Hematopoietic multipotent progenitor cell treated with erythropoietin and hydrocortisone succinate and interleukin-3 and kit ligand, for 4 days (in vitro differentiated cells): ENCODE results near the gene ARID1B.
"Not testable (repeated sequence)": the region's sequence is repeated elsewhere in the genome, so short reads cannot be mapped to it uniquely, and the experiment has no call there.

Experiments used
- DNase-seq: peaks from one replicate; pipeline ENCODE4 v3.0.0-alpha.2; 2015

Gene ARID1B

DNA sequence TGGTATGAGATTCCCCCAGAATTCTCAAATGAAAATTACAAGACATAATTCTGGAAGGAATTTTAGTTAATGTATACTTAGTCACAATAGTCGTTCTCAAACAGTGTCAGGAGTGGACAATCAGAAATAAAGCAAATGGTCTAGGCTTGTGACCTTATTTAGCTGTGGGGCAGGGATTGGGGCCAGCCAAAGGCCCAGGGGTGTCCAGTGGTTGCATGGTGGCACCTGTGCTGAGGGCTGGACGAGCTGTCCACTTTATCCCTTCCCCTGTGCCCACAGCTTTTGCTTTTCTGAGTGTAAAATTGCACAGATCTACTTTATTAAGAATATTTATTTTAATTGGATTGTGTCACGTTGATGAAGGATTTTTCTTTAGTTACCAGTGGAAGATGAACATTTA, 195.0 kb downstream of the ARID1B start:
- DNase-seq: no peak

DNA sequence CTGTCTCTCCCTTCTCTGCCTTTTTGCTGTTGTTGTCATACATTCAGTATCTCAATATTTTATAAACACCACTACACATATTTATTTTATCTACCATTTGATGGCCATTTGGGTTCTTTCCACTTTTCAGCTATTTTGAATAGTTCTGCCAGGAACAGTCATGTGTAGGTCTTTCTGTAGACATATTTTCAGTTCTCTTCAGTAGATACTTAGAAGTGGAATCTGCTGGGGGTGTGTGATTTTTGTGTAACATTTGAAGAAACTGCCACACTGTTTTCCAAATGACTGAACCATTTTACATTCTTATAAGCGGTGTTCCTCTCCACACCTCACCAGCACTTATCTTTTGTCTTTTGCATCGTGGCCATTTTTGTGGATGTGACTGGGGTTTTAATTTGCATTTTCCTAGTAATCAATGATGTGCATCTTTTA, 197.7 kb downstream of the ARID1B start:
- no peak for DNase-seq

DNA sequence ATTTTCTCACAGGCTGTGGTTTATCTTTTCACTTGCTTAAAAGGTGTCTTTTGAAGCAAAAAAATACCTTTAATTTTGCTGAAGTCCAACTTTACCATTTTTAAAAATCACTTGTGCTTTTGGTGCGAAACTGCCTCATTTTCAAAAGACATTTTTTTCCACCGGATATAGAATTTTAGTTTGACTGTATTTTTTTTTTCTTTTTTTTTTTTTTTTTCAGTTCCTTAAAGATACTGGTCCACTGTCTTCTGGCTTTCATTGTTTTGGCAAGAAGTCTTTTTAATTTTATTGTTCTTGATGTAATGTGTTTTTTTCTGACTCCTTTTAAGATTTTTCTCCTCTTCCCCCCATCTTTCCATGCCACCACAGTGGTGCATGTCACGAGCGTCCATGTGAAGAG, 198.2 kb downstream of the ARID1B start:
- DNase-seq: no peak

DNA sequence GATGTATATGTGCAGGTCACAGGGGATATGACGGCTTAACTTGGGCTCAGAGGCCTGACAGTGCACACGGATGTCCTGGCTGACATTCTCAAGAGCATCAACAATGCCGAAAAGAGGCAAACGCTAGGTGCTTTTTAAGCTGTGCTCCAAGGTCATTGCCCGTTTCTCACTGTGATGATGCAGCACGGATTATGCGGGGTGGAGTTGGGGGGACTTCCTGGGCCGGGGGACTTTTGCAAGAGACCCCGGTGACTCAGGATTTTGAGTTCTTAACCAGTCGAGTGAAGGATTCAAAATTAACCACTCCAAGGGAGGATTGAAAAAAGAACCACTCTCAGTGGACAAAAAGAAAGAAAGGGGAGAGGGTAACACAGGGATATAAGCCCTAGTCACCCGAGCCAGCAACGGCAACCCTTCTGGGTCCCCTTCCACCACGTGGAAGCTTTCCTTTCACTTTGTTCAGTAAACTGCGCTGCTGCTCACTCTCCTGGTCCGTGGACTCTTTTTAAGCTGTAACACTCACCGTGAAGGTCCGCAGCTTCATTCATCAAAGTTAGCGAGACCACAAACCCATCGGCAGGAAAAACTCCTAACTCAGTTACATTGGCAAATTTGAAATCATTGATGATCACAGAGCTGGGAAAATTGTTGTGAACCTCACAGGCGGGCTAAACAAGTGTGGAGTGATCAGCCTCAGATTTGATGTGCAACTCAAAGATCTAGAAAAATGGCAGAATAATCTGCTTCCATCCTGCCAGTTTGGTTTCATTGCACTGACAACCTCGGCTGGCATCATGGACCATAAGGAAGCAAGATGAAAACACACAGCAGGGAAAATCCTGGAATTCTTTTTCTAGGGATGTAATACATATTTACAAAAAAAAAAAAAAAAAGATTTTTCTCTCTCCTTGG, 199.3 kb downstream of the ARID1B start:
- DNase-seq: no peak

DNA sequence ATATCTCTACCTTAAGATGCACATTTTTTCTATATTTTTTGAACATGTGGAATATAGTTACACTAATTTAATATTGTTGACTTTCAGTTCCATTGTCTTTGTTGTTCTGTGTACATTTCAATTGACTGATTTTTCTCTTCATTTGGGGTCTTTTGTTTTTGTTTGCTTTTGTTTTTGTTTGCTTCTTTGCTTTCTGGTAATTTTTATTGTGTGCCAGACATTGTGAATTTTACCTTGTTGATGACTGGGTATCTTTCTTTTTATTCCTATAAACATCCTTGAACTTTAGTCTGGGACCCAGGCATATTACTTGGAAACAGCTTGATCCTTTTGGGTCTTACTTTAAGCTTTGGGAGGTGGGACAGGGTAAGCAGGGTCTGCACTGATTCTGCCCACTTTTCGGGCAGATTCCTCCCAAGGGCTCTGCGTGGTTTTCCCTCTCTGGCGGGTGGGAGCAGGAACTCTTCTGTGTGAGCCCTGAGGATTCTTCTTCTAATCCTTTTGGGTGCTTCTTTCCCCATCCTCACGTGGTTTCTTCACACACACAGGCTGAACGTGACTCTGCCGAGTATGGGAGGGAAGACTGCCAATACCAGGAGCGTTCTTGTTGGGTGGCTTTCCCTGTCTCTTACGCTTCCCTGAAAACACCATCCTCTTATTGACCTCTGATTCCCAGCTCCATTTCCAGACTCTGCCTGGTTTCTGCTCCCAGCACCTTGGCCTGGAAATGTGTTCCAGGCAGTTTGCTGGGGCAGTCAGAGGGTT, 200.5 kb downstream of the ARID1B start:
- DNase-seq: no peak

DNA sequence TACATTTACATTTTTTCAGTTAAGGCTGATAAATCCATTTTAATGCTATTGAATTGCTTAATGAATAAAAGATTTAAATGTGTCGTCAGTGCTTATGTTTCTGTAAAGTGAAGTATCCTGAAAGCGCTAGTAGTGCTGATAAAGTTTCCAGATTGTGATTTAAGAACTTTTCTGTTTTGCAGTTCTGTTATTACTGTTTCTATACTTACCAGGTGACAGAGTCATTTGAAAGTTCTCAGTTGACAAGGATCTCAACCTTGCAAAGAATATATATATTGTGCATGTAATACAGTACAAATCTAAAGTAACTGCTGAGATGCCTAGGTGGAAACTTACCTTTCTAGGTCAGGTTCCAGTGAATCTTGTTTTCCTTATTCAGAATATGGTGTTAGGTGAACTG, 201.8 kb downstream of the ARID1B start:
- no peak for DNase-seq

DNA sequence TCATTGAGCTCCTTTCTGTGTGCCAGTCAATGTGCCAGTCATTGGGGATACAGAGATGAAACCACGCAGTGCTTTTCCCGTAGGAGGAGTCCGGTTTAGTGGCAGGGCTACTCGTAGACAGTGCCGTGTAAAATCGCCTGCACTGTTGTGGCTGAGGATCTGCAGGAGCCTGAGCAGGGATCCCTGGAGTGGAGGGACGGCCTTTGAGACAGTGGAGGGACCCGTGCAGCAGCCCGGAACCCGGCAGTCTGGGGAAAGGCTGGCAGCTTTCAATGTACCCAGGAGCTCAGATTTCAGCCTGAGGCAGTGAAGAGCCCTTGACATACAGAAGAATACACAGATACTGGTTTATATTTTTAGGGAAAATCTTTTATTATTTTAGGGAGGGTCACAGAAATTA, 203.3 kb downstream of the ARID1B start:
- no peak for DNase-seq

DNA sequence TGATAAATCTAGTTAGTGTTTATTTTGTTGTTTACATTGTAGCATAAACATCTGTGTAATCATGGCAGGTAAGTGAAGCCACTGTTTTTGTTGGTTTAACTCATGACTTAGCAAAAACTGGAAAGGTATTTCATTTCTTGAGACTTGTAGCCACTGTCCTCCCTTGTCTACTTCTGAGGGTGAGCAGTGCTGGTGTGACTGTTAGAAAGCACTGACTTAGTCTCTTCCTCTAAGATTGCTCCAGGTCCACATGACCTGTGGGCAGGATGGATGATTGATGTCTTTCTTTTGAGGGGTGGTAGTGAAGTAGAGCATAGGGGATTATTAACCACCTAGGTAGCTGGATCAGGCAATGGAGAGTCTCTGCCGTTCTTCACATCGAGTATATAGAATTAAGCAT, 203.8 kb downstream of the ARID1B start:
- DNase-seq: no peak

DNA sequence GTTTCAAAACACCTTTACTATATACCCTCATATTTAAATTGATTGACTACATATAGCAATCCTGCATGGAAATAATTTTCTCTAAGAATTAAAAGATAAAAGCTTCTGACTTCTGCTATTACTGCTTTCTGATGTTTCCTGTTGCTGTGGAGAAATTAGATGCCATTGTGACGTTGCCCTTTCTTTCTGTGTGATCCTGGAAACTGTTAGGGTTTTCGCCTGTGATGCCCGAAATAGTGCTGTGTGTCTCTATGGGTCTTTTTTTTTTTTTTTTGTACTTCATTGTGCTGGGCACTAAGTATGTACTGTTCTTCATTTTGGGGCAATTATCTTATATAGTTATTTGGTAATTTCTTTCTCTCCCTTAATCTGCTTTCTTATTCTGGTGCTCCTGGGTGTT, 205.0 kb downstream of the ARID1B start:
- peak; percentile 43 for DNase-seq

DNA sequence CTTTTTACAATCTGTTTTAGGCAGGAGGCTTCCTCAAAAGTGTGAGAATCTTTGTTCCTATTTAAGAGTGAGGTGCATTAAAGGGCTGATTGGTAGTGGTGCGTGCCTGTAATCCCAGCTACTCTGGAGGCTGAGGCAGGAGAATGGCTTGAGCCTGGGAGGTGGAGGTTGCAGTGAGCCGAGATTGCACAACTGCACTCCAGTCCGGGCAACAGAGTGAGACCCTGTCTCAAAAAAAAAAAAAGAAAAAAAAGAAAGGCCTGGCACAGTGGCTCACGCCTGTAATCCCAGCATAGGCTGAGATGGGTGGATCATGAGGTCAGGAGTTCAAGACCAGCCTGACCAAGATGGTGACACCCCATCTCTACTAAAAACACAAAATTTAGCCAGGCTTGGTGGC, 205.7 kb downstream of the ARID1B start:
- not testable (repeated sequence) for DNase-seq

DNA sequence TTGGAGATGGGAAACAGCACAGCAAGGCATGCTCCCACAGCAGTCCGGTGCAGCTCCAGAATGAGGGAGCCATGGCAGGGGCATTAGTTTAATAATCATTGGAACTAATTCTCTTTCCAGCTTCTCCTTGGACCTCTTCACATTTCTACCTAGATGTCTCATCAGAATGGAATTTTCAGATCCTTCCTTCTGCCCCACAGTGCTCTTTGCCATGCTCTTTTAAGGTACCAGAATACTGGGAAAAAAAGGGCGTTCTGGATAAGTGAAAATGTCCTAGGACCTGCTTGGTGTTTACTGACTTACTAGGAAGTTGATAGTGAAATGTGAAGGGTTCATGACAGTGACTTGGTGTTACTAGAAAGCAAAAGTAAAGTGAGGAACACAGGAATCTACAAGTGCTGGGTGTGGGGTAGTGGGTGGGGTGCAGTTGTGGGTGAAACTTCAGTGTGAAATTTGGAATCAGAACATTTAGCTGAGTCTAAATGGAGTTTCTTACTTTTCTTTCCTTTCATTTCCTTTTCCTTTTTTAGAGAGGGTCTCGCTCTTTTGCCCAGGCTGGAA, 207.1 kb downstream of the ARID1B start:
- DNase-seq: no peak

DNA sequence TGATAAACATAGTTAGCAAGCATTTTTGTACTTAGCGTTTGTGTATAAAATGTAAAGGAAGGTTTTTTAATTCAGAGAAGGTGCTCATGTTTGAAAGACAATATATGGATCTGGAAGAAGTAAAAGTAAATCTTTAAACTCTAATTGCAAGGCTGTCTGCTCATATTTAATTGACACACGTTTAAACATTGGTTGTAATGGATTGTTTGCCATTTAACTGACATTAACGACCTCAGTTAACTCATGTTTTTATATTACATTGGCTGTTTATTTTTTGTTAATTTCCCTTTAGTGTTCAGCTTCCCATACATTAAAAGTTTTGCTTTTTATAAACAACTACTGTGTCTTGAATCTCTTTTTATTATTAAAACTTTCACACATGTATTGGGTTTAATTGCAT, 208.1 kb downstream of the ARID1B start:
- no peak for DNase-seq

DNA sequence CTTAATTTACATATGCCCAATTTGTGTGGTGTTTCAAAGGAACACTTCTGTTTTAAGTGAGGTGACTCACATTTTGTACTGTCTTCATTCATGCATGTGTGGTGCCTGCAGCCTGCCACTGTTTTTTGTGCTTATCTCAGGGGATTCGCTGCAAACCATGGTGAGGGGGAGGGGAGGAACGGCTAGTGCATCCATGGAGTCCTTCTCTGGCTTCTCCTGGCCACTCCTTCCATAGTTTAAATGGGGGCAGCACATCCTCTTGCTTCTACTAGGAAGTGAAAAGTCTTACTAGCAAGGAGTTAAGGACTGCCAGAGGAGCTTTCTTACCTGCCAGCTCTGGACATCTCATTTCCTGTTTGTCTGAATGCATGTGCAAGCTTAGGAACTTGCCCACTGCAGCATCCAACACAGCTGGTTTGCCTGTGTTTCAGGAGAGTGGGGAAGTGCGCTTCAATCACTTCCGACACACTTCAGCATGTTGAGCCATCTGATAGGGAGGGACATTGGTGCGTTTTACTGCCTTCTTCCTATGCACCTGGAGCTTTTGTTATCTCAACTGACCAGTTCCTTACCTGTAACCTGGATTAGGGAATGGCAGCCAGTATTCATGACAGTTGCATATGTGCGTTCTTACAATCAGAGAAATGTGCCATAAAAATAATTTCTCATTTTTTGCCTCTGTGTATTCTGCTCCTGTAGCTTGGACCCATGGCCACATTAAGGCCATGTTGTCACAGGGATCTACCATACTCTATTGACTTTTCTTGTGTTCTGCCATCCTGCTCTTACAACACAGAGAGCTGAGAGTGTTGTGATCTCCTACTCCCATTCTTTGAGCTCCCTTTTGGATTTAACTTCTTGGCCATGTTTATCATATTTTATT, 211.3 kb downstream of the ARID1B start:
- peak; percentile 69 for DNase-seq

DNA sequence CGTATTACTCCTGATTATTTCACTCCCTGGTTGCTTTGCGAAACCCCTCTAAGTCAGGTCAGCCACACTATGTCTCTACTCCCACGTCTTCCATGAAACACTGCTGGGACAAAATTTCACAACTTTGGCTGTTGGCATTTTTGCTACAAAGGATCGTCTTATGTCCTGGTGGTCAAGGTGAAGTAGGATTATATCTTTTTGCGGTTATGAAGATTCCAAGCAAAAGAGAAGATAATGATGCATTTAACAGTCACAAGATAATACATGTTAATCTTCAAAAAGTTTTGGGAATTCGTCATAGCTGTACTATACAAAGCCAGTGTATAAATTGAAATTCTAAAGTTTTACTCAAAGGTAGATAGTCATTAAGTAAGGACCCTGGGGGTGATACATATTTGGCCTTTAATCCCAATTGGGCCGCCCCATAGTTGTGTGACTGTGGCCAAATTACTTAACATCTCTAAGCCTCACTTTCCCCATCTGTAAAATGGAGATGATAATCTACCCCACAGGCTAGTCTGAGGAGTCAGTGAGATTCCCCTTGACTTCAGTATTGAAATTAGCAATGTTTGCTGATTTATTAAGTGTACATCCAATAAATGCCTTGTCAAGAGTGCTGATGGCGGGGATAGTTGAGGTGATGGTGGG, 212.1 kb downstream of the ARID1B start:
- DNase-seq: no peak

DNA sequence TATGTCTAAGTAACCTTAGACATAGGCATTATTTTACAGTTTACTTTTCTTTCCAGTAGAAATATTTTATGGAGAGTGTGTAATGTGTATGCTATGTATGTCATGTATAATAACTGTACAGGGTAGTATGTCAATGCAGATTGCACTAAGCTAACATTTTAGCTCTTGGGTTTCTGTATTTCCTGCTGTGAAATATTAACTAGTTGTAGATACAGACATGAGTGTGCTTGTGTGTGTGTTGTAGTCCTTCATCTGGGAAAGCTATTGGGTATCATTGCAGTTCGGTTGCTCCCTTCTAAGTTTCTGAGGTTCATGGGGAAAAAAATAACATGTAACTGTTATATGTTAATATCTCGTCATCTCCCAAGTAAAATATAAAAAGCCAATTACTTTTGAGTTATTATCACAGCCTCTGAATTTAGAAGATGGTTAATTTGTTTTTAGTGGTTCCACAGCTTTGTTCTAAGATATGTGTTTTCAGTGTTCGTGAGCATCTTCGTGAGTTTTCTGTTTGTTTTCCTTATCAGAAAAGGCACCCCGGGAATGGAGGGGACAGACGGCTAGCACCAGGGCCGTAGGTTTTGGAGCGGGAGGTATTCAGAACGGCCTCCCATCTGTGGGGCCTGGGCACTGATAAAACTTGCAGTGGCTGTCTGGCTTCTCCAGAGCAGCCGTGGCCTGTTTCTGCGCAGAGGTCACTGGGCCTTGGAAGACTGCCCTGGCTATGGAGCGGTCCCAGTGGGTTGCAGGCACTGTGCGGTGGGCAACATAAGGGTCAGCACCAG, 215.0 kb downstream of the ARID1B start:
- peak; percentile 55 for DNase-seq

DNA sequence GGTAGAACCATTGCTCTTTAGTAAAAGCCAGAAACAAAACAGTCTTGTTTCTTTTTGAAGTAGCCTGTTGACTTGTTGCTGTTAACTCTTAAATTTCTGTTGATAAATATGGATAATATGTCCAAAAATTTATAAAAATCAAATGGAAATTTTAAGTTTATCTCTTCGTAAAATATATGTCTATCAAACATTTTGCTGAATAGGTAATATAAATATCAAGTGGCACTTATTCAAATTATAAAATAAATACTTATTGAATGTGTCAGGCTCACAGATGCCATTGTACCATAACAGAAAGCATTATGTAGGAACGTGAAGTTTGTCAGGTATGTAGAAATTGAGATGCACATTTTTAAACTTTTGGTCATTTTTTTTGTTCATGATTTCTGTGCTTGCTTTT, 216.5 kb downstream of the ARID1B start:
- no peak for DNase-seq

DNA sequence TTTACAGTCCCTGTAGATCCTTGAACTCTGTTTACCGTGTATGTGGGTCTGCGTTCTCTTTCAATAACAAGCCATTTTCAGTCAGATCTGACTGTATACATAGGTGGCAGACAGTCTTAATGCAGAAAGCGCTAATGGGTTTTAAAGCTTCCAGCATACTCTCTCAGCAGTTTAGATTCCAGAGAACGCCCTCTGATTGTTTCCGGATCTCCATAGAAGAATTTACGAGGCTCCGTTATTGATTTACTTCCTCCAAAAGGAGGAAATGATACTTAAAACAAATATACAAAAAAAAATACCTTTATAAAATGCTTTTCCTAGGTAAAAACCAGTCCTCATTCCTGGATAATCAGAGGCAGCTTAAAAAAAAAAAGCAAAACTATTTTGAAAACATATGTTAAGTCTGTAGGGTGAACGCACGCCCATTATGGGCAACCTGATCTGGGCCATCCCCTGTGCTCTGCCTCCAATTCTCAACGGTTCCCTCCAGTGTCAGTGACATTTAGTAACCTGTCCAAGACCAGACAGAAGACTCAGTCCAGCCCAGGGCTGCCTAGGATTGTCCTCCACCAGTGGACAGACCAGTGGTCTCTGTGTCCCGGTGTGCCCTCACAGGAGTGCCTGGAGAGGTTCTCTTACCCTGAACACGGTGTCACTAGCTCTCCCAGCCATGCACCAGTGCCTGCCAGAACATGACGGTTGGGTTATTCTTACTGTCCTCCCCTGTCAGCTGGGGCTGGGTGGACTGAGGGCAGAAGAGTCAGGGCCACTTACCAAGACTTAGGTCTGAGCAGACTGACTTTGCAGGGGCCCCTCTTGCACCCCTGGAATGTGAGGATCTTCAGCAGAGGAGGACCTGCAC, 217.3 kb downstream of the ARID1B start:
- no peak for DNase-seq

DNA sequence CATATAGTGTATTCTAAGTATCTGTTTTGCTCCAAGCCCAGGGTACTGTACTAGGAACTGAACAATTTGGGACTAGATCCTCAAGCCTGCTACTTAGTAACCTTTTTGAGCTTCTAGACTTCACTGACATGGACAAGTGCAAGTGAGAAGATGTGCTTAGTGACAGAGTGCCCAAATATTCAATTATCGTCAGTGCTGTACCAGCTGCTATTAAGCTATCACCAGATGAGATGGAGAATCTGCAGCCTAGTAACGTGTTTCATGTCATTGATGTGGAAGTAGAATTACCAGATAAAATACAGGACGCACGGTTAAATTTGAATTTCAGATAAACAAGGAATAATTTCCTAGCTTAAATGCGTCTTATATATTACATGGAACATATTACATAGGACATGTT, 218.3 kb downstream of the ARID1B start:
- DNase-seq: no peak

DNA sequence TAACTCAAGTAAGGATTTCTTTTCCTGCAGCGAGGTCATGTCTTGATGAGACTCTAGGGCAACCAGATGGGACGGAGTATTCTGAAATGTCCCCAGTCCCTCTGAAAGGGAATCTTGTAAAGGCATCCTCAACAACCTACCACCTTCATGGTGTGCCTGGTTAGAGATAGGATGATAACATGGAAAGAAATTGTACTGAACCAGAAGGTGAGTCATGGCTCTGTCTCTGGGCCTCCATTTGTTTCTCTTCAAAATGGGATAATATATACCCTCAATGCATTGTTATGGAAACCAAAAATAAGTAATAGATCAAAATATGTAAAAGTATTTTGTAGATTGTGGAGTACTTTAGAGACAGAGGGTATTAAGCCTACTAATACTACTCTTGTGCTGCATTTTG, 219.1 kb downstream of the ARID1B start:
- no peak for DNase-seq

DNA sequence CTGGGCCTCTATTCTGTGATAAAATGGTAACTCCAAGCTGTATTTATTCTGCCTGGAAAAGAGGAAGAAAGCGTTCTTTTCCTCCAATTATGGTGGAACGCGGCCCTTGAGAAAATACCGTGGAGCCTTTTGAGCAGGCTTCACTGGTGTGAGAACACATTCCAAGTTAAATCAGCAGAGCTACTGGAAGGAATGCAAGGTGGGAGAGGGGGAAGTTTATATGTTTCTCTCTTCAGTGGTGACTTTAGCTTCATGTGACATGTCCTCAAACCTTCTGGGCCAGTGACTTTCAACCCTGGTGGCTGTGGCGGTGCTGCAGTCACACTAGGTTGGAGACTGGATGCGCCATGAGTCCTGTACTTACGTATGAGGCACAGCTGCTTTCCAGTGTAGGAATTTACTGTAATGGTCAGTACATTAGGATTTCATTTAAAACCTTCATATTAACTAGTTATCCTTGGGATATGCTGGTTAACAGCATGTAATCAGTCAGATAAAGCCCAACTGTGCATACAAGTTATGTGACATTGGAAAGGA, 221.7 kb downstream of the ARID1B start:
- no peak for DNase-seq
